GM23338 (cell line): ENCODE results near the gene NCAPD2.

Experiments used
- EZH2 ChIP-seq: fragments of 200-600 bp; sonication (generic); IDR thresholded peaks from one replicate; pipeline ENCODE4 v1.8.0; 2017; ENCODE audit warnings: antibody characterized with exemption, mild to moderate bottlenecking, low read depth; ENCODE audit not compliant: unreplicated experiment
- EZH2phosphoT487 ChIP-seq: fragments of 200-600 bp; sonication (generic); IDR thresholded peaks from one replicate; pipeline ENCODE4 v1.8.1; 2018; ENCODE audit warnings: antibody characterized with exemption; ENCODE audit not compliant: unreplicated experiment
- JUNB ChIP-seq: IDR thresholded peaks from one replicate; pipeline ENCODE4 v1.6.1; 2016; ENCODE audit warnings: antibody characterized with exemption; ENCODE audit not compliant: unreplicated experiment
- NANOG ChIP-seq: IDR thresholded peaks from 2 replicates; pipeline ENCODE4 v1.6.1; 2016; ENCODE audit warnings: antibody characterized with exemption, borderline replicate concordance
- POLR2AphosphoS5 ChIP-seq: IDR thresholded peaks from 2 replicates; pipeline ENCODE4 v1.6.1; 2016; ENCODE audit warnings: antibody characterized with exemption, low read depth
- TF ChIP-seq, protein P1 (sequence below), 2 experiments: fragments of 200-600 bp in 1 of 2; sonication (generic) in 1 of 2; conservative IDR thresholded peaks; 2 replicates each; pipeline versions ENCODE4 v1.5.1 to v1.6.1; 2016 to 2017; ENCODE audit warnings: antibody characterized with exemption in 2 of 2, low read depth in 2 of 2, mild to moderate bottlenecking in 2 of 2, moderate library complexity in 1 of 2
- TF ChIP-seq, protein P2 (sequence below): IDR thresholded peaks from one replicate; pipeline ENCODE4 v1.6.1; 2018; ENCODE audit warnings: antibody characterized with exemption; ENCODE audit not compliant: unreplicated experiment
- TF ChIP-seq, protein P3 (sequence below): IDR thresholded peaks from 2 replicates; pipeline ENCODE4 v1.6.1; 2016; ENCODE audit warnings: antibody characterized with exemption
- TF ChIP-seq, protein P4 (sequence below): fragments of 250-450 bp; sonication (Bioruptor Pico); IDR thresholded peaks from 2 replicates; pipeline ENCODE4 v1.5.0; 2020; ENCODE audit warnings: mild to moderate bottlenecking, moderate library complexity

DNA sequence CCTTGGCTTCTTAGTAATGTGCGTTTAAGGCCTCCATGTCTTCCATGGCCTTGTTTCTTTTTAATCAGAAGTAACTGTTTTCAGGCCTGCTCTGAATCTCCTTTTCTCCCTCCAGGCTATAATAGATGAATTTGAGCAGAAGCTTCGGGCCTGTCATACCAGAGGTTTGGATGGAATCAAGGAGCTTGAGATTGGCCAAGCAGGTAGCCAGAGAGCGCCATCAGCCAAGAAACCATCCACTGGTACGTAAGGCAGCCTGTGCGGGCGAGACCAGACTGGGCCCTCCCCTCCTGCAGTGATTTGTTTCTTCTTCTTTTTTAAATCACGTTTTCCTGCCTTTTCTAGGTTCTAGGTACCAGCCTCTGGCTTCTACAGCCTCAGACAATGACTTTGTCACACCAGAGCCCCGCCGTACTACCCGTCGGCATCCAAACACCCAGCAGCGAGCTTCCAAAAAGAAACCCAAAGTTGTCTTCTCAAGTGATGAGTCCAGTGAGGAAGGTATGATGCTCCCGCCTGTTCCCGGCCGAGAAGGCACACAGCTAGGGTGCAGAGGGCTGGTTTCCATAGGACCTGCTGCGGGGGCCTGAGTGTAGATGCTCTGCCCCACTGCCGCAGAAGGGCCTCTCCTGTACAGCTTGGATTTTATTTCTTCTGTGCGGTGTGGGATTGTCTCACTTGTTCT, 36.8 kb downstream of the NCAPD2 start:
- TF ChIP-seq EZH2: no peak
- TF ChIP-seq, protein P1, sequence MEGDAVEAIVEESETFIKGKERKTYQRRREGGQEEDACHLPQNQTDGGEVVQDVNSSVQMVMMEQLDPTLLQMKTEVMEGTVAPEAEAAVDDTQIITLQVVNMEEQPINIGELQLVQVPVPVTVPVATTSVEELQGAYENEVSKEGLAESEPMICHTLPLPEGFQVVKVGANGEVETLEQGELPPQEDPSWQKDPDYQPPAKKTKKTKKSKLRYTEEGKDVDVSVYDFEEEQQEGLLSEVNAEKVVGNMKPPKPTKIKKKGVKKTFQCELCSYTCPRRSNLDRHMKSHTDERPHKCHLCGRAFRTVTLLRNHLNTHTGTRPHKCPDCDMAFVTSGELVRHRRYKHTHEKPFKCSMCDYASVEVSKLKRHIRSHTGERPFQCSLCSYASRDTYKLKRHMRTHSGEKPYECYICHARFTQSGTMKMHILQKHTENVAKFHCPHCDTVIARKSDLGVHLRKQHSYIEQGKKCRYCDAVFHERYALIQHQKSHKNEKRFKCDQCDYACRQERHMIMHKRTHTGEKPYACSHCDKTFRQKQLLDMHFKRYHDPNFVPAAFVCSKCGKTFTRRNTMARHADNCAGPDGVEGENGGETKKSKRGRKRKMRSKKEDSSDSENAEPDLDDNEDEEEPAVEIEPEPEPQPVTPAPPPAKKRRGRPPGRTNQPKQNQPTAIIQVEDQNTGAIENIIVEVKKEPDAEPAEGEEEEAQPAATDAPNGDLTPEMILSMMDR (conservative IDR thresholded peaks at IDR 0.05; ENCODE audit: low read depth in 2 of 2): no peak
- no peak for TF ChIP-seq POLR2AphosphoS5
- TF ChIP-seq EZH2phosphoT487: no peak
- TF ChIP-seq, protein P2, sequence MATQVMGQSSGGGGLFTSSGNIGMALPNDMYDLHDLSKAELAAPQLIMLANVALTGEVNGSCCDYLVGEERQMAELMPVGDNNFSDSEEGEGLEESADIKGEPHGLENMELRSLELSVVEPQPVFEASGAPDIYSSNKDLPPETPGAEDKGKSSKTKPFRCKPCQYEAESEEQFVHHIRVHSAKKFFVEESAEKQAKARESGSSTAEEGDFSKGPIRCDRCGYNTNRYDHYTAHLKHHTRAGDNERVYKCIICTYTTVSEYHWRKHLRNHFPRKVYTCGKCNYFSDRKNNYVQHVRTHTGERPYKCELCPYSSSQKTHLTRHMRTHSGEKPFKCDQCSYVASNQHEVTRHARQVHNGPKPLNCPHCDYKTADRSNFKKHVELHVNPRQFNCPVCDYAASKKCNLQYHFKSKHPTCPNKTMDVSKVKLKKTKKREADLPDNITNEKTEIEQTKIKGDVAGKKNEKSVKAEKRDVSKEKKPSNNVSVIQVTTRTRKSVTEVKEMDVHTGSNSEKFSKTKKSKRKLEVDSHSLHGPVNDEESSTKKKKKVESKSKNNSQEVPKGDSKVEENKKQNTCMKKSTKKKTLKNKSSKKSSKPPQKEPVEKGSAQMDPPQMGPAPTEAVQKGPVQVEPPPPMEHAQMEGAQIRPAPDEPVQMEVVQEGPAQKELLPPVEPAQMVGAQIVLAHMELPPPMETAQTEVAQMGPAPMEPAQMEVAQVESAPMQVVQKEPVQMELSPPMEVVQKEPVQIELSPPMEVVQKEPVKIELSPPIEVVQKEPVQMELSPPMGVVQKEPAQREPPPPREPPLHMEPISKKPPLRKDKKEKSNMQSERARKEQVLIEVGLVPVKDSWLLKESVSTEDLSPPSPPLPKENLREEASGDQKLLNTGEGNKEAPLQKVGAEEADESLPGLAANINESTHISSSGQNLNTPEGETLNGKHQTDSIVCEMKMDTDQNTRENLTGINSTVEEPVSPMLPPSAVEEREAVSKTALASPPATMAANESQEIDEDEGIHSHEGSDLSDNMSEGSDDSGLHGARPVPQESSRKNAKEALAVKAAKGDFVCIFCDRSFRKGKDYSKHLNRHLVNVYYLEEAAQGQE: no peak
- TF ChIP-seq, protein P3, sequence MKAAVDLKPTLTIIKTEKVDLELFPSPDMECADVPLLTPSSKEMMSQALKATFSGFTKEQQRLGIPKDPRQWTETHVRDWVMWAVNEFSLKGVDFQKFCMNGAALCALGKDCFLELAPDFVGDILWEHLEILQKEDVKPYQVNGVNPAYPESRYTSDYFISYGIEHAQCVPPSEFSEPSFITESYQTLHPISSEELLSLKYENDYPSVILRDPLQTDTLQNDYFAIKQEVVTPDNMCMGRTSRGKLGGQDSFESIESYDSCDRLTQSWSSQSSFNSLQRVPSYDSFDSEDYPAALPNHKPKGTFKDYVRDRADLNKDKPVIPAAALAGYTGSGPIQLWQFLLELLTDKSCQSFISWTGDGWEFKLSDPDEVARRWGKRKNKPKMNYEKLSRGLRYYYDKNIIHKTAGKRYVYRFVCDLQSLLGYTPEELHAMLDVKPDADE: no peak
- TF ChIP-seq, protein P4, sequence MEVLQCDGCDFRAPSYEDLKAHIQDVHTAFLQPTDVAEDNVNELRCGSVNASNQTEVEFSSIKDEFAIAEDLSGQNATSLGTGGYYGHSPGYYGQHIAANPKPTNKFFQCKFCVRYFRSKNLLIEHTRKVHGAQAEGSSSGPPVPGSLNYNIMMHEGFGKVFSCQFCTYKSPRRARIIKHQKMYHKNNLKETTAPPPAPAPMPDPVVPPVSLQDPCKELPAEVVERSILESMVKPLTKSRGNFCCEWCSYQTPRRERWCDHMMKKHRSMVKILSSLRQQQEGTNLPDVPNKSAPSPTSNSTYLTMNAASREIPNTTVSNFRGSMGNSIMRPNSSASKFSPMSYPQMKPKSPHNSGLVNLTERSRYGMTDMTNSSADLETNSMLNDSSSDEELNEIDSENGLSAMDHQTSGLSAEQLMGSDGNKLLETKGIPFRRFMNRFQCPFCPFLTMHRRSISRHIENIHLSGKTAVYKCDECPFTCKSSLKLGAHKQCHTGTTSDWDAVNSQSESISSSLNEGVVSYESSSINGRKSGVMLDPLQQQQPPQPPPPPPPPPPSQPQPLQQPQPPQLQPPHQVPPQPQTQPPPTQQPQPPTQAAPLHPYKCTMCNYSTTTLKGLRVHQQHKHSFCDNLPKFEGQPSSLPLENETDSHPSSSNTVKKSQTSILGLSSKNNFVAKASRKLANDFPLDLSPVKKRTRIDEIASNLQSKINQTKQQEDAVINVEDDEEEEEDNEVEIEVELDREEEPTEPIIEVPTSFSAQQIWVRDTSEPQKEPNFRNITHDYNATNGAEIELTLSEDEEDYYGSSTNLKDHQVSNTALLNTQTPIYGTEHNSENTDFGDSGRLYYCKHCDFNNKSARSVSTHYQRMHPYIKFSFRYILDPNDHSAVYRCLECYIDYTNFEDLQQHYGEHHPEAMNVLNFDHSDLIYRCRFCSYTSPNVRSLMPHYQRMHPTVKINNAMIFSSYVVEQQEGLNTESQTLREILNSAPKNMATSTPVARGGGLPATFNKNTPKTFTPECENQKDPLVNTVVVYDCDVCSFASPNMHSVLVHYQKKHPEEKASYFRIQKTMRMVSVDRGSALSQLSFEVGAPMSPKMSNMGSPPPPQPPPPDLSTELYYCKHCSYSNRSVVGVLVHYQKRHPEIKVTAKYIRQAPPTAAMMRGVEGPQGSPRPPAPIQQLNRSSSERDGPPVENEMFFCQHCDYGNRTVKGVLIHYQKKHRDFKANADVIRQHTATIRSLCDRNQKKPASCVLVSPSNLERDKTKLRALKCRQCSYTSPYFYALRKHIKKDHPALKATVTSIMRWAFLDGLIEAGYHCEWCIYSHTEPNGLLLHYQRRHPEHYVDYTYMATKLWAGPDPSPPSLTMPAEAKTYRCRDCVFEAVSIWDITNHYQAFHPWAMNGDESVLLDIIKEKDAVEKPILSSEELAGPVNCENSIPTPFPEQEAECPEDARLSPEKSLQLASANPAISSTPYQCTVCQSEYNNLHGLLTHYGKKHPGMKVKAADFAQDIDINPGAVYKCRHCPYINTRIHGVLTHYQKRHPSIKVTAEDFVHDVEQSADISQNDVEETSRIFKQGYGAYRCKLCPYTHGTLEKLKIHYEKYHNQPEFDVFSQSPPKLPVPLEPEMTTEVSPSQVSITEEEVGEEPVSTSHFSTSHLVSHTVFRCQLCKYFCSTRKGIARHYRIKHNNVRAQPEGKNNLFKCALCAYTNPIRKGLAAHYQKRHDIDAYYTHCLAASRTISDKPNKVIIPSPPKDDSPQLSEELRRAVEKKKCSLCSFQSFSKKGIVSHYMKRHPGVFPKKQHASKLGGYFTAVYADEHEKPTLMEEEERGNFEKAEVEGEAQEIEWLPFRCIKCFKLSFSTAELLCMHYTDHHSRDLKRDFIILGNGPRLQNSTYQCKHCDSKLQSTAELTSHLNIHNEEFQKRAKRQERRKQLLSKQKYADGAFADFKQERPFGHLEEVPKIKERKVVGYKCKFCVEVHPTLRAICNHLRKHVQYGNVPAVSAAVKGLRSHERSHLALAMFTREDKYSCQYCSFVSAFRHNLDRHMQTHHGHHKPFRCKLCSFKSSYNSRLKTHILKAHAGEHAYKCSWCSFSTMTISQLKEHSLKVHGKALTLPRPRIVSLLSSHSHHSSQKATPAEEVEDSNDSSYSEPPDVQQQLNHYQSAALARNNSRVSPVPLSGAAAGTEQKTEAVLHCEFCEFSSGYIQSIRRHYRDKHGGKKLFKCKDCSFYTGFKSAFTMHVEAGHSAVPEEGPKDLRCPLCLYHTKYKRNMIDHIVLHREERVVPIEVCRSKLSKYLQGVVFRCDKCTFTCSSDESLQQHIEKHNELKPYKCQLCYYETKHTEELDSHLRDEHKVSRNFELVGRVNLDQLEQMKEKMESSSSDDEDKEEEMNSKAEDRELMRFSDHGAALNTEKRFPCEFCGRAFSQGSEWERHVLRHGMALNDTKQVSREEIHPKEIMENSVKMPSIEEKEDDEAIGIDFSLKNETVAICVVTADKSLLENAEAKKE (CRISPR knock-in tag): no peak
- no peak for TF ChIP-seq NANOG
- no peak for TF ChIP-seq JUNB
